Gastrocnemius medialis (tissue), 4 donors: ENCODE data around the gene SMC1B.

Source experiments
- CTCF ChIP-seq, 5 experiments: fragments of 450-650 bp in 3 of 5; fragments of 200-600 bp in 2 of 5; sonication (generic) in 2 of 5; IDR thresholded peaks in 4 of 5; conservative IDR thresholded peaks in 1 of 5; 1 replicate in 4 of 5; 2 replicates in 1 of 5; pipeline ENCODE4 v1.5.1; 2016 to 2019; ENCODE audit warnings: antibody characterized with exemption in 5 of 5, mild to moderate bottlenecking in 3 of 5, moderate library complexity in 3 of 5
- POLR2A ChIP-seq, 2 donors: fragments of 450-650 bp; IDR thresholded peaks; one replicate each; pipeline ENCODE4 v1.6.1; 2017; ENCODE audit warnings: antibody characterized with exemption in 2 of 2, mild to moderate bottlenecking in 2 of 2, moderate library complexity in 2 of 2

DNA sequence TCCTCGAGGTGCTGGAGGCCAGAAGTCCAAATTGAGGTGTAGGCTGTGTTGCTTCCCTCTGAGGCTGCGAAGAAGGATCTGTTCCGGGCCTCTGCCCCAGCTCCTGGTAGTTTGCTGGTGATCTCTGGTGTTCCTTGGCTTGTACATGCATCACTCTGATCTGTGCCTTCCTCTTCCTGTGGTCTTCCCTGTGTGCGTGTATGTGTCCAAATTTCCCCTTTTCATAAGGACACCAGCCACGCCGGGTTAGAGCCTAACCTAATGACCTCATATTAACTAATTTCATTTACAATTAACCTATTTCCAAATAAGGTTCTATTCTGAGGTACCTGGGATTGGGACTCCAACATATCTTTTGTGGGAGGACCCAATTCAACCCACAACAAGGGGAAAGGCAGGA is 21.6 kb upstream of the SMC1B start:
- TF ChIP-seq CTCF (IDR thresholded peaks at IDR 0.05 in 4 of 5, conservative IDR thresholded peaks at IDR 0.05 in 1 of 5), result no peak
- TF ChIP-seq POLR2A (IDR thresholded peaks at IDR 0.05), result no peak
